CD4-positive, CD25-positive, alpha-beta regulatory T cell (primary cell): ENCODE data around the gene SMARCA5. TPM values are rescaled to one million over a fixed set of nuclear protein-coding genes. Genes with fewer than 3 reads are reported as not detected.

Experiments
- ATAC-seq, 2 donors: fragments of 150-1000 bp; cut with Tn5 transposase; one replicate each; pipeline ENCODE4 v1.10.0; 2021; ENCODE audit warnings: low read depth in 2 of 2, moderate number of reproducible peaks in 2 of 2, moderate library complexity in 1 of 2
- DNase-seq, 3 donors: peaks; one replicate each; pipeline versions ENCODE4 v3.0.0 to v3.0.0-alpha.2; 2012 to 2022; ENCODE audit warnings: mixed read lengths in 1 of 3
- H3K27ac ChIP-seq: one replicate; pipeline ENCODE4 v1.7.0; 2013; ENCODE audit warnings: mild to moderate bottlenecking, low read length; ENCODE audit not compliant: insufficient read depth, poor library complexity, severe bottlenecking
- H3K27me3 ChIP-seq: one replicate; pipeline ENCODE4 v1.7.0; 2013; ENCODE audit warnings: low read length; ENCODE audit not compliant: control insufficient read depth, insufficient read depth
- H3K36me3 ChIP-seq: one replicate; pipeline ENCODE4 v1.7.0; 2013; ENCODE audit warnings: mild to moderate bottlenecking, low read length, moderate library complexity; ENCODE audit not compliant: control insufficient read depth, insufficient read depth
- H3K4me1 ChIP-seq: 2 replicates; pipeline ENCODE4 v1.7.0; 2013; ENCODE audit warnings: mild to moderate bottlenecking, low read length; ENCODE audit not compliant: insufficient read depth, control insufficient read depth, poor library complexity, severe bottlenecking
- H3K4me3 ChIP-seq: one replicate; pipeline ENCODE4 v1.7.0; 2013; ENCODE audit warnings: low read depth, mild to moderate bottlenecking, low read length, moderate library complexity
- H3K9me3 ChIP-seq, 2 experiments: 1 replicate in 1 of 2; 2 replicates in 1 of 2; pipeline ENCODE4 v1.7.0; 2013; ENCODE audit warnings: low read length in 2 of 2, mild to moderate bottlenecking in 1 of 2, moderate library complexity in 1 of 2; ENCODE audit not compliant: control insufficient read depth in 2 of 2
- H3K27ac Mint-ChIP-seq, 3 donors: one replicate each; pipeline ENCODE4 v1.8.0; 2020 to 2022; ENCODE audit warnings: mild to moderate bottlenecking in 3 of 3, mixed read lengths in 3 of 3, moderate library complexity in 2 of 3
- H3K27me3 Mint-ChIP-seq: one replicate; pipeline ENCODE4 v1.8.0; 2022; ENCODE audit warnings: mild to moderate bottlenecking, mixed read lengths
- H3K36me3 Mint-ChIP-seq: one replicate; pipeline ENCODE4 v1.8.0; 2020; ENCODE audit warnings: mixed read lengths
- H3K4me1 Mint-ChIP-seq, 4 donors: one replicate each; pipeline ENCODE4 v1.8.0; 2020 to 2022; ENCODE audit warnings: mixed read lengths in 4 of 4, mild to moderate bottlenecking in 1 of 4
- H3K4me3 Mint-ChIP-seq, 4 donors: one replicate each; pipeline ENCODE4 v1.8.0; 2020 to 2022; ENCODE audit warnings: mild to moderate bottlenecking in 4 of 4, mixed read lengths in 4 of 4, moderate library complexity in 3 of 4
- H3K9me3 Mint-ChIP-seq, 7 donors: one replicate each; pipeline ENCODE4 v1.8.0; 2020 to 2022; ENCODE audit warnings: mixed read lengths in 7 of 7, mild to moderate bottlenecking in 3 of 7, moderate library complexity in 2 of 7
- polyA plus RNA-seq, 4 donors: library from polyadenylated mRNA; unstranded; fragments of 300-500 nt; fragmentation: Illumina TruSeq; gene quantifications; one replicate each; pipeline ENCODE4 v1.2.3, GENCODE V29; 2021
- total RNA-seq: library from RNA; stranded (reverse); gene quantifications from one replicate; pipeline ENCODE4 v1.2.3, GENCODE V29; 2022

Gene SMARCA5
- total and polyA plus RNA-seq, 5 donors from 2014 or later = 22.3 to 57.5 (median 24.7) TPM

- Histone ChIP-seq H3K27me3 (no peaks in the 10 kb centered on the region), H3K4me1 (no peaks in the 10 kb centered on the region), H3K4me3 (no peak overlapping the region), H3K9me3 (no peaks in the 10 kb centered on the region), H3K36me3 (no peaks in the 10 kb centered on the region), H3K27ac (no peak overlapping the region)
- DNase-seq (no peak), ATAC-seq (no peak)
- Mint-ChIP-seq H3K4me1 (peaks cover 0 to 10% (median 1%) of the 10 kb centered on the region in 4 donors), H3K27me3 (peaks cover 4% of the 10 kb centered on the region), H3K27ac (no peak overlapping the region), H3K9me3 (peaks cover 0 to 2% (median 0%) of the 10 kb centered on the region in 7 donors), H3K4me3 (no peak overlapping the region), H3K36me3 (peaks cover 3% of the 10 kb centered on the region)
These were observed 85.3 kb downstream of the SMARCA5 start for GRCh38 chr4:143598816-143599215.

DNA sequence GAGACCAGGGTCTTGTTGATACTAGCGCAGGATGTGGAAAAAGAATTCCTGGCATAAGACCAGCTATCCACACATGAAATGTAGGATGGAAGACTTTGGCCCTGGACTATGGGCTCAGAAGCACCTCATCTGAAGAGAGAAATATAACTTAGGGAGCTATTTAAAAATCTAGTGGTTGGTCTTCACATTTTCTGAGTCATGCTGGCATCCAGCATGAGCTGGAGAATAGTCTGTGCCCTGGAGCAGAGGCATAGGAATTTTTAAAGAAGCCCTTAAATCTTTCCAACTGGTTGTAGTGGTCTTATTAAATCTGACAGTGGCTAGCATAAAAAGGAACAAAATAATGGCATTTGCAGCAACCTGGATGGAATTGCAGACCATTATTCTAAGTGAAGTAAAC lies 86.3 kb downstream of the SMARCA5 start:
- no peak for ATAC-seq
- no peaks in the 10 kb centered on the region for H3K9me3 ChIP-seq

DNA sequence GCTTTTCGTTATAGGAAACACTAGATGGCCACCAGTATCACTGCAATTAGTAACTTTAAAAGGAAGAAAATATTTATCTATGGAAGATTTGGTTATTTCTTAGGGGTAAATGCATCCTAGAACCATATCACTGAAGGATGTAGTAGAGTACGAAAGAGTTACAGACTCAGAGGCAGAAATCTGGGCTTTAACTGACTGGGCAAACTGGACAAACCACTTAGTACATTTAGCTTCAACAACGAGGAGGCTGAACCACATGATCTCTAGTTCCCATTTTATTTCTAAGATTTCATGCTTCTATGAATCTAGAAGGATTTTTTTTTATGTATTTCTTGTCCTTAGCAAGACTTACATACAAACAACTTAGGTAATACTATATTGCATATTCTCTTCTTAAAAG lies 93.0 kb downstream of the SMARCA5 start:
- DNase-seq (no peak), ATAC-seq (no peak)
- H3K9me3 Mint-ChIP-seq = peaks cover 0 to 6% (median 2%) of the 10 kb centered on the region in 7 donors
- H3K4me1 Mint-ChIP-seq = no peaks in the 10 kb centered on the region
- peaks cover 6% of the 10 kb centered on the region for H3K27me3 Mint-ChIP-seq
- Histone ChIP-seq H3K27me3 (peaks cover 2% of the 10 kb centered on the region), H3K4me1 (no peaks in the 10 kb centered on the region), H3K9me3 (peaks cover 0 to 3% of the 10 kb centered on the region in 2 experiments), H3K36me3 (no peaks in the 10 kb centered on the region), H3K4me3 (no peak overlapping the region), H3K27ac (no peak overlapping the region)
- H3K27ac Mint-ChIP-seq = no peak overlapping the region
- no peak overlapping the region for H3K4me3 Mint-ChIP-seq
- no peaks in the 10 kb centered on the region for H3K36me3 Mint-ChIP-seq

More for the DNA sequence above, 86.3 kb downstream of the SMARCA5 start:
- Mint-ChIP-seq H3K4me3 (no peak overlapping the region), H3K4me1 (peaks cover 0 to 10% (median 1%) of the 10 kb centered on the region in 4 donors), H3K27ac (no peak overlapping the region), H3K36me3 (peaks cover 3% of the 10 kb centered on the region), H3K9me3 (peaks cover 0 to 4% (median 0%) of the 10 kb centered on the region in 7 donors), H3K27me3 (peaks cover 4% of the 10 kb centered on the region)
- Histone ChIP-seq H3K36me3 (no peaks in the 10 kb centered on the region), H3K27ac (no peak overlapping the region), H3K27me3 (no peaks in the 10 kb centered on the region), H3K4me1 (no peaks in the 10 kb centered on the region), H3K4me3 (no peak overlapping the region)
- DNase-seq = no peak

Other genes starting within 250 kb of the SMARCA5 start
- gene GAB1, start 176.8 kb upstream of the SMARCA5 start, total RNA-seq = 1.2 TPM
- not detected for gene GAB1, start 176.8 kb upstream of the SMARCA5 start, polyA plus RNA-seq
- gene FREM3, start 187.0 kb downstream of the SMARCA5 start, total RNA-seq = 0.25 TPM
- gene FREM3, start 187.0 kb downstream of the SMARCA5 start, polyA plus RNA-seq = under 1 TPM in 3 of 4 donors, not detected in 1; 0.14 to 0.48 (median 0.35) TPM